ENCODE data around the gene TPK1. TPM values are rescaled to one million over a fixed set of nuclear protein-coding genes. Genes with fewer than 3 reads are reported as not detected.
"Not testable (repeated sequence)": the region's sequence is repeated elsewhere in the genome, so short reads cannot be mapped to it uniquely, and the experiment has no call there.

TPK1 gene
- total RNA-seq, 4 donors from 2014 or later = 4.5 to 11.8 (median 8.0) TPM

GRCh38 chr7:144587701-144588100 is 248.2 kb downstream of the TPK1 start:
- TF ChIP-seq CTCF (IDR thresholded peaks at IDR 0.05) = no peak
- ATAC-seq (ENCODE audit: low FRiP score) (no peak), DNase-seq (ENCODE audit: low spot score) (no peak)

- ATAC-seq (ENCODE audit: low FRiP score) = no peak
- TF ChIP-seq CTCF (IDR thresholded peaks at IDR 0.05) = no peak
Measured at GRCh38 chr7:144584726-144585125, 251.1 kb downstream of the TPK1 start.

GRCh38 chr7:144579687-144580086 is 256.2 kb downstream of the TPK1 start:
- no peak for DNase-seq (ENCODE audit: low spot score)
- no peak for TF ChIP-seq CTCF (IDR thresholded peaks at IDR 0.05)
- ATAC-seq (ENCODE audit: low FRiP score) = no peak

More at GRCh38 chr7:144584726-144585125, 251.1 kb downstream of the TPK1 start:
- DNase-seq (ENCODE audit: low spot score) = no peak

GRCh38 chr7:144575456-144575855 is 260.4 kb downstream of the TPK1 start:
- no peak for DNase-seq (ENCODE audit: low spot score)
- TF ChIP-seq CTCF (IDR thresholded peaks at IDR 0.05) = no peak
- no peak for ATAC-seq (ENCODE audit: low FRiP score)

- not testable (repeated sequence) for ATAC-seq (ENCODE audit: low FRiP score); DNase-seq (ENCODE audit: low spot score)
Measured at GRCh38 chr7:144574753-144575152, 261.1 kb downstream of the TPK1 start.

GRCh38 chr7:144568233-144568632 is 267.6 kb downstream of the TPK1 start:
- ATAC-seq (ENCODE audit: low FRiP score) (no peak), DNase-seq (ENCODE audit: low spot score) (no peak)
- no peak for TF ChIP-seq CTCF (IDR thresholded peaks at IDR 0.05)

- no peak for DNase-seq (ENCODE audit: low spot score)
- no peak for TF ChIP-seq CTCF (IDR thresholded peaks at IDR 0.05)
- no peak for ATAC-seq (ENCODE audit: low FRiP score)
Measured at GRCh38 chr7:144565586-144565985, 270.3 kb downstream of the TPK1 start.

GRCh38 chr7:144549861-144550260 is 286.0 kb downstream of the TPK1 start:
- DNase-seq (ENCODE audit: low spot score) (no peak), ATAC-seq (ENCODE audit: low FRiP score) (no peak)
- TF ChIP-seq CTCF (IDR thresholded peaks at IDR 0.05) = no peak

Measured in omental fat pad (tissue), 4 donors.